Measurements from ENCODE around the gene IVNS1ABP. TPM values are rescaled to one million over a fixed set of nuclear protein-coding genes. Genes with fewer than 3 reads are reported as not detected.

Gene IVNS1ABP
- total and polyA plus RNA-seq, 8 donors = 19.3 to 297 (median 54.1) TPM

DNA sequence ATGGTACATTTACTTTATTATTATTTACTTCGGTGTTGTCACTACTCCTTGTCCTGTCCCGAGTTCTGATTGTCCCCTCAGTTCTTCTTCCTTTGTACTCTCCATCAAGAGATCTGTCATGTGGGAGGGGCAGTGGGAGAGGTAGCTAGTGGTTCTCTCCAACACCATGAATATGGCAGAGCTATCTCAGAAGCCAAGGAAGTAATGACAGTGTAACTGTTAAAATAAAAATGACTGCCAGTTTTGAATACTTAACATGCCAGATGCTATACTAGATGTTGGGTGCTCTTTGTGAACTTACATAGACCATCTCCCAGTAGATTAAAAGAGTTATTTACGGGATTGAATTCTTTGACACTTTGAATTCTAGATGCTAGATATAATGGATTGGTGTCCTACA is 28.6 kb downstream of the IVNS1ABP start:
- intact Hi-C loops (cut with DNase I; ENCODE audit: low total_unique reads) = no loop called here
- H3K27me3 ChIP-seq = no peaks in the 10 kb centered on the region
- H3K4me1 ChIP-seq = peaks cover 0 to 11% (median 0%) of the 10 kb centered on the region in 4 donors
- TF ChIP-seq POLR2AphosphoS5 (IDR thresholded peaks at IDR 0.05) (no peak), POLR2A (IDR thresholded peaks at IDR 0.05) (no peak), EP300 (IDR thresholded peaks at IDR 0.05) (no peak)
- TF ChIP-seq, protein P1, sequence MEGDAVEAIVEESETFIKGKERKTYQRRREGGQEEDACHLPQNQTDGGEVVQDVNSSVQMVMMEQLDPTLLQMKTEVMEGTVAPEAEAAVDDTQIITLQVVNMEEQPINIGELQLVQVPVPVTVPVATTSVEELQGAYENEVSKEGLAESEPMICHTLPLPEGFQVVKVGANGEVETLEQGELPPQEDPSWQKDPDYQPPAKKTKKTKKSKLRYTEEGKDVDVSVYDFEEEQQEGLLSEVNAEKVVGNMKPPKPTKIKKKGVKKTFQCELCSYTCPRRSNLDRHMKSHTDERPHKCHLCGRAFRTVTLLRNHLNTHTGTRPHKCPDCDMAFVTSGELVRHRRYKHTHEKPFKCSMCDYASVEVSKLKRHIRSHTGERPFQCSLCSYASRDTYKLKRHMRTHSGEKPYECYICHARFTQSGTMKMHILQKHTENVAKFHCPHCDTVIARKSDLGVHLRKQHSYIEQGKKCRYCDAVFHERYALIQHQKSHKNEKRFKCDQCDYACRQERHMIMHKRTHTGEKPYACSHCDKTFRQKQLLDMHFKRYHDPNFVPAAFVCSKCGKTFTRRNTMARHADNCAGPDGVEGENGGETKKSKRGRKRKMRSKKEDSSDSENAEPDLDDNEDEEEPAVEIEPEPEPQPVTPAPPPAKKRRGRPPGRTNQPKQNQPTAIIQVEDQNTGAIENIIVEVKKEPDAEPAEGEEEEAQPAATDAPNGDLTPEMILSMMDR (IDR thresholded peaks at IDR 0.05) = no peak
- H3K4me3 ChIP-seq = no peak overlapping the region
- H3K9me3 ChIP-seq = no peaks in the 10 kb centered on the region
- WGBS, 5 donors = 87 to 96% (median 93%) methylated on average over 3 of the region's 3 CpGs
- peaks cover 0 to under 1% (median 0%) of the 10 kb centered on the region in 4 donors for H3K36me3 ChIP-seq
- H3K27ac ChIP-seq = no peak overlapping the region
- DNase-seq = no peak

DNA sequence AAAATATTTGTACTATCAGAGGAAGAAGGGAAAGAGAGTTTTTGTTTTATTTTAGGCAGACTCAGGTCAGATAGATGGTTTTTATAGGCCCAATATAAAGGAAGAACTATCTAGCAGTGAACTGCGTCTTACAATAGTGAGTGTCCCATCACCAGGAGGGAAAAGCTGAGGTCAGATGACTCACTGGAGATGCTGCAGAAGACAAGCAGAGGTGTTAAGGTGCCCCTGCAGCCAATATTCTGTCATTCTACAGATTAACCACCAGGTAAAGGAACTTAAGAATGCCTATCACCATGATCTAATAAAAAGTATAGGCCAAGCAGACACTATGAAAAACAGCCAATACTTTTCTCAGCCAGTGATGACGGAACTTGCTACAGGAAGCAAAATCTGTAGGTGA is 29.6 kb downstream of the IVNS1ABP start:
- peaks cover 0 to under 1% (median 0%) of the 10 kb centered on the region in 4 donors for H3K4me1 ChIP-seq
- TF ChIP-seq POLR2A (IDR thresholded peaks at IDR 0.05) = no peak
- no peak for TF ChIP-seq EP300 (IDR thresholded peaks at IDR 0.05)
- TF ChIP-seq, protein P1 (IDR thresholded peaks at IDR 0.05) = no peak
- TF ChIP-seq POLR2AphosphoS5 (IDR thresholded peaks at IDR 0.05) = no peak
- intact Hi-C loops (cut with DNase I; ENCODE audit: low total_unique reads) = no loop called here

DNA sequence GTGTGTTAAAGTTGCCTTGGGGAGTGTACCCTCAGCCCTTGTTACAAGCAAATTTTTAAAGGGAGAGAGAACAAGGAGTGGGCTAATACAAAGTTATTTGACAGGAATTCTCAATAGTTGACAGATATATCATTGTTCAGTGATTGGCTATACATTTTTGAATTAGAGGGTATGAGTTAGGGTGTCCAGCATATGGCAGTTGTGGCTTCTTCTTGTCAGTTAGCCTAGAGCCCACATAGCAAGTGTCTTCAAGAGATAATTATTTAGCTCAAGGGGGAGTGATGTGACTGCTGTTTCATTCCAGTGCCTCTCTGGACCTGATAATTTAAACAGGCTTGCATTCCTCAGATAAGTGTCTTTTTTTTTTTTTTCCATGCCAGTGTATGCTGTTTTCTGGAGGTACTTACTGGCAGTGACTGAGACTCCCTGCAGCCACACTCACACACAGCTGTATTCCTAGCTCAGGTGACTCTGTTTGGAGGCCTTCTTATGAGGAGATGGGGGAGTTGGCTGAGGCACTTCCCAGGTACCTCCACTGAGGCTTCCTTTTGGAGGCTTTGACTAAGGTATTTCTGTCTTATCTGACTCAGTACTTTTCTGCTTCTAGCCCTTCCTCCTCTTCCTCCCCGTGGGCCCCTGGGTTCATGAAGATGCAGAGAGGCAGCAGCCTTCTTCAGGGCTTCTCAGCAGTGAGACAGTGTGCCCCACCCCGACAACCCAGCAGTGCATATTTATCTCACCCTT is 32.3 kb downstream of the IVNS1ABP start:
- Histone ChIP-seq H3K9me3 (no peaks in the 10 kb centered on the region), H3K27ac (no peak overlapping the region), H3K27me3 (no peaks in the 10 kb centered on the region), H3K4me3 (no peak overlapping the region), H3K36me3 (peaks cover 0 to 16% (median 12%) of the 10 kb centered on the region in 4 donors), H3K4me1 (no peaks in the 10 kb centered on the region)
- WGBS, 5 donors = 38 to 58% (median 55%) methylated on average over 2 of the region's 2 CpGs
- no peak for DNase-seq
- no peak for TF ChIP-seq POLR2A (IDR thresholded peaks at IDR 0.05)
- TF ChIP-seq, protein P1 (IDR thresholded peaks at IDR 0.05) = no peak
- TF ChIP-seq POLR2AphosphoS5 (IDR thresholded peaks at IDR 0.05) = no peak
- no peak for TF ChIP-seq EP300 (IDR thresholded peaks at IDR 0.05)
- intact Hi-C loops (cut with DNase I; ENCODE audit: low total_unique reads) = no loop called here

More for the DNA sequence above, 29.6 kb downstream of the IVNS1ABP start:
- 93 to 95% (median 95%) methylated on average over 2 of the region's 2 CpGs for WGBS, 5 donors
- Histone ChIP-seq H3K36me3 (no peaks in the 10 kb centered on the region), H3K27ac (no peak overlapping the region), H3K27me3 (no peaks in the 10 kb centered on the region), H3K9me3 (no peaks in the 10 kb centered on the region), H3K4me3 (no peak overlapping the region)
- no peak for DNase-seq

DNA sequence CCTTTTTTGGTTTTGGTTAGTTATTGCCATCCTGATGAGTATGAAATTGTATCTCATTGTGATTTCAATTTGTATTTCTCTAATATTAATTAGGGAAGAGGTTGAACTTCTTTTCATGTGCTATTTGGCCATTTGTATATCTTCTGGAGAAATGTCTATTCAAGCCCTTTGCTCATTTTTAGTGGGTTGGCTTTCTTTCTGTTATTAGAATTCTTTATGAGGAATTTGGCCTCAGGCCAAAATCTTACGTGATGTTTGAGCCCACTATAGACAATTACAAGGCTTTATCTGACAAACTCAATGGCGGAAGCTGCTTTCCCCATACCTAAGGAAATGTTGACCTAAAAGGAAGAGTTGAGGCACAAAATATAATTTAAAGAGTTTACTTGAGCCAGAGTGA is 32.9 kb downstream of the IVNS1ABP start:
- H3K27me3 ChIP-seq = no peaks in the 10 kb centered on the region
- WGBS, 5 donors = 63 to 71% (median 66%) methylated on average over 2 of the region's 2 CpGs
- H3K4me3 ChIP-seq = no peak overlapping the region
- no peak overlapping the region for H3K27ac ChIP-seq
- TF ChIP-seq, protein P1 (IDR thresholded peaks at IDR 0.05) = no peak
- TF ChIP-seq POLR2A (IDR thresholded peaks at IDR 0.05) = no peak
- no peak for TF ChIP-seq POLR2AphosphoS5 (IDR thresholded peaks at IDR 0.05)
- TF ChIP-seq EP300 (IDR thresholded peaks at IDR 0.05) = no peak
- H3K4me1 ChIP-seq = no peaks in the 10 kb centered on the region
- intact Hi-C loops (cut with DNase I; ENCODE audit: low total_unique reads) = no loop called here
- no peak for DNase-seq
- no peaks in the 10 kb centered on the region for H3K9me3 ChIP-seq
- peaks cover 0 to 16% (median 12%) of the 10 kb centered on the region in 4 donors for H3K36me3 ChIP-seq

Data from stomach (tissue), 9 donors.